HK-2 (cell line): Measurements from ENCODE around the gene RPL35.
A peak's percentile ranks its signal among the peaks of the same experiment; 100 is the strongest.

Experiments
- DNase-seq: peaks from one replicate; pipeline ENCODE4 v3.0.0-alpha.2; 2018; ENCODE audit not compliant: unreplicated experiment

The RPL35 gene

GRCh38 chr9:124861342-124862229, at the start of gene RPL35, which contains the start of gene ARPC5L:
Gene RPL35, minus strand, starts transcription at chr9:124861957. Its CDS starts 45 bp downstream, at chr9:124861912.
Gene ARPC5L, plus strand, starts transcription at chr9:124862130. Its CDS starts 7,161 bp downstream, at chr9:124869291.
- DNase-seq, result peak; percentile 92

GRCh38 chr9:124908098-124908497, 46.3 kb upstream of the RPL35 start:
- no peak for DNase-seq

GRCh38 chr9:124906966-124907365, 45.2 kb upstream of the RPL35 start:
- DNase-seq, result no peak

GRCh38 chr9:124899845-124900244, 38.1 kb upstream of the RPL35 start:
- no peak for DNase-seq

- DNase-seq, result no peak
Observed at GRCh38 chr9:124897570-124898460, 36.1 kb upstream of the RPL35 start.

- DNase-seq, result no peak
Observed at GRCh38 chr9:124894741-124895170, 33.0 kb upstream of the RPL35 start.

GRCh38 chr9:124894035-124894740, 32.4 kb upstream of the RPL35 start:
- no peak for DNase-seq

- no peak for DNase-seq
Observed at GRCh38 chr9:124890179-124890578, 28.4 kb upstream of the RPL35 start.

GRCh38 chr9:124889006-124889405, 27.2 kb upstream of the RPL35 start:
- DNase-seq, result no peak

- no peak for DNase-seq
Observed at GRCh38 chr9:124887832-124888231, 26.1 kb upstream of the RPL35 start.

- DNase-seq, result no peak
Observed at GRCh38 chr9:124886866-124887492, 25.2 kb upstream of the RPL35 start.

- DNase-seq, result no peak
Observed at GRCh38 chr9:124886461-124886860, 24.7 kb upstream of the RPL35 start.

- no peak for DNase-seq
Observed at GRCh38 chr9:124885551-124885950, 23.8 kb upstream of the RPL35 start.

- no peak for DNase-seq
Observed at GRCh38 chr9:124884376-124884775, 22.6 kb upstream of the RPL35 start.

GRCh38 chr9:124882231-124882630, 20.5 kb upstream of the RPL35 start:
- DNase-seq, result no peak

- no peak for DNase-seq
Observed at GRCh38 chr9:124881138-124881743, 19.5 kb upstream of the RPL35 start.

- no peak for DNase-seq
Observed at GRCh38 chr9:124880501-124880900, 18.7 kb upstream of the RPL35 start.

- no peak for DNase-seq
Observed at GRCh38 chr9:124879226-124879625, 17.5 kb upstream of the RPL35 start.

- DNase-seq, result no peak
Observed at GRCh38 chr9:124878518-124878917, 16.8 kb upstream of the RPL35 start.

- no peak for DNase-seq
Observed at GRCh38 chr9:124878021-124878420, 16.3 kb upstream of the RPL35 start.
